Peyer's patch (tissue), 4 donors: ENCODE measurements around the gene COQ4.

Experiments used
- POLR2A ChIP-seq, 2 donors: fragments of 450-650 bp; IDR thresholded peaks; one replicate each; pipeline ENCODE4 v1.5.1; 2017; ENCODE audit warnings: antibody characterized with exemption in 2 of 2, mild to moderate bottlenecking in 2 of 2, moderate library complexity in 2 of 2
- TF ChIP-seq, protein P1 (sequence below), 6 experiments: fragments of 450-650 bp in 4 of 6; fragments of 200-600 bp in 2 of 6; sonication (generic) in 1 of 6; IDR thresholded peaks; one replicate each; pipeline ENCODE4 v1.5.1; 2017 to 2019; ENCODE audit warnings: antibody characterized with exemption in 6 of 6, mild to moderate bottlenecking in 3 of 6, moderate library complexity in 1 of 6

DNA sequence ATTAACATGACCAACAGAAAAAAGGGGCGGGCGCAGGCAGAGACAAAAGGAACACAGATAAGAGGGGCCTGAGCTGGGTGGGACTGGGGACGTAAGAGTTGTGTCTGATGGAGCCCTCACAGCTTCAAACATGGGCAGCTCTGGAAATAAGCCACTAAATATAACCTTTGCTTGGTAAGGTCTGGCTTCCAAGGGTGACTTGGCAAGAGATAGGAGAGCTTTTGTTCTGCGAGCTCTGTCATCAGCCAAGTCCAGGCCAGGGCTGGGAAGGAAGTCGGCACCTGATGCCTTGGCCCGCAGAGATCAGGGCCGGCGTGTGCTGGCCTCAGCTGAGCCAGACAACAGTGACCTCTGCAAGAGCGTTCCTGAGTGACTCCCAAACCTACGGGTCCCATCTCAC lies 12.2 kb upstream of the COQ4 start:
- TF ChIP-seq, protein P1, sequence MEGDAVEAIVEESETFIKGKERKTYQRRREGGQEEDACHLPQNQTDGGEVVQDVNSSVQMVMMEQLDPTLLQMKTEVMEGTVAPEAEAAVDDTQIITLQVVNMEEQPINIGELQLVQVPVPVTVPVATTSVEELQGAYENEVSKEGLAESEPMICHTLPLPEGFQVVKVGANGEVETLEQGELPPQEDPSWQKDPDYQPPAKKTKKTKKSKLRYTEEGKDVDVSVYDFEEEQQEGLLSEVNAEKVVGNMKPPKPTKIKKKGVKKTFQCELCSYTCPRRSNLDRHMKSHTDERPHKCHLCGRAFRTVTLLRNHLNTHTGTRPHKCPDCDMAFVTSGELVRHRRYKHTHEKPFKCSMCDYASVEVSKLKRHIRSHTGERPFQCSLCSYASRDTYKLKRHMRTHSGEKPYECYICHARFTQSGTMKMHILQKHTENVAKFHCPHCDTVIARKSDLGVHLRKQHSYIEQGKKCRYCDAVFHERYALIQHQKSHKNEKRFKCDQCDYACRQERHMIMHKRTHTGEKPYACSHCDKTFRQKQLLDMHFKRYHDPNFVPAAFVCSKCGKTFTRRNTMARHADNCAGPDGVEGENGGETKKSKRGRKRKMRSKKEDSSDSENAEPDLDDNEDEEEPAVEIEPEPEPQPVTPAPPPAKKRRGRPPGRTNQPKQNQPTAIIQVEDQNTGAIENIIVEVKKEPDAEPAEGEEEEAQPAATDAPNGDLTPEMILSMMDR (IDR thresholded peaks at IDR 0.05) = no peak
- no peak for TF ChIP-seq POLR2A (IDR thresholded peaks at IDR 0.05)
